GM18526 (cell line): ENCODE data around the gene METRNL.

Source experiments
- POLR2A ChIP-seq: IDR thresholded peaks from 3 replicates; pipeline ENCODE4 v1.6.1; 2011; ENCODE audit not compliant: insufficient read length; ENCODE audit errors: extremely low read depth

Gene METRNL

GRCh38 chr17:83083368-83084201 is 4.2 kb downstream of the METRNL start:
- TF ChIP-seq POLR2A: no peak

- no peak for TF ChIP-seq POLR2A
Measured at GRCh38 chr17:83084214-83084613, 4.8 kb downstream of the METRNL start.

- TF ChIP-seq POLR2A: no peak
Measured at GRCh38 chr17:83084621-83085056, 5.2 kb downstream of the METRNL start.

- TF ChIP-seq POLR2A: no peak
Measured at GRCh38 chr17:83085103-83085502, 5.7 kb downstream of the METRNL start.

GRCh38 chr17:83085526-83086198 is 6.3 kb downstream of the METRNL start:
- no peak for TF ChIP-seq POLR2A

- TF ChIP-seq POLR2A: no peak
Measured at GRCh38 chr17:83086199-83086880, 6.9 kb downstream of the METRNL start.

- TF ChIP-seq POLR2A: no peak
Measured at GRCh38 chr17:83086907-83087787, 7.7 kb downstream of the METRNL start.

GRCh38 chr17:83087788-83088360 is 8.5 kb downstream of the METRNL start:
- TF ChIP-seq POLR2A: no peak

- no peak for TF ChIP-seq POLR2A
Measured at GRCh38 chr17:83088451-83088850, 9.0 kb downstream of the METRNL start.

- TF ChIP-seq POLR2A: no peak
Measured at GRCh38 chr17:83088909-83089308, 9.5 kb downstream of the METRNL start.

GRCh38 chr17:83089328-83090132 is 10.1 kb downstream of the METRNL start:
- TF ChIP-seq POLR2A: no peak

- no peak for TF ChIP-seq POLR2A
Measured at GRCh38 chr17:83090444-83091256, 11.2 kb downstream of the METRNL start.
